H1 (cell line): ENCODE results near the gene MCEE. TPM values are rescaled to one million over a fixed set of nuclear protein-coding genes. Genes with fewer than 3 reads are reported as not detected.

ENCODE experiments used
- CTCF ChIA-PET: fragments of 300-600 bp; sonication (Branson Sonifier 250); formaldehyde crosslinking; loops from one replicate; lab custom pipeline; 2021; ENCODE audit not compliant: partially characterized antibody; lab: Charles Lee
- POLR2A ChIA-PET: fragments of 300-600 bp; sonication (Branson Sonifier 250); formaldehyde crosslinking; loops from one replicate; lab custom pipeline; 2021; ENCODE audit warnings: inconsistent platforms; ENCODE audit not compliant: partially characterized antibody; lab: Charles Lee
- DNase-seq, 2 experiments: peaks; one replicate each; pipeline versions ENCODE4 v3.0.0 to v3.0.0-alpha.2; 2010 to 2022; ENCODE audit warnings: low spot score in 2 of 2, low read depth in 1 of 2, mixed read lengths in 1 of 2
- FAIRE-seq: peaks from 2 replicates; lab custom pipeline; 2011; peaks lifted over from hg19 to GRCh38; lab: Jason Lieb, UNC
- H2AFZ ChIP-seq: 2 replicates; pipeline ENCODE4 v1.8.1; 2012; ENCODE audit warnings: low read length, inconsistent platforms
- H2AK5ac ChIP-seq: 2 replicates; pipeline ENCODE4 v1.6.1; 2013; ENCODE audit warnings: low read depth, low read length
- H2BK120ac ChIP-seq: replicated peaks from 2 replicates; pipeline ENCODE3; 2013; ENCODE audit warnings: low read depth, low read length, inconsistent platforms
- H2BK12ac ChIP-seq: 2 replicates; pipeline ENCODE4 v1.6.1; 2013; ENCODE audit warnings: low read depth, low read length
- H2BK15ac ChIP-seq: 2 replicates; pipeline ENCODE4 v1.6.1; 2013; ENCODE audit warnings: low read length
- H2BK20ac ChIP-seq: 2 replicates; pipeline ENCODE4 v1.6.1; 2013; ENCODE audit warnings: low read length
- H2BK5ac ChIP-seq: 2 replicates; pipeline ENCODE4 v1.6.1; 2013; ENCODE audit warnings: low read depth, low read length
- H3K14ac ChIP-seq: 2 replicates; pipeline ENCODE4 v1.6.1; 2013; ENCODE audit warnings: inconsistent platforms; ENCODE audit not compliant: insufficient read length
- H3K18ac ChIP-seq: 2 replicates; pipeline ENCODE4 v1.6.1; 2013; ENCODE audit warnings: low read length; ENCODE audit errors: extremely low read depth
- H3K23ac ChIP-seq: 2 replicates; pipeline ENCODE4 v1.6.1; 2013; ENCODE audit warnings: inconsistent platforms; ENCODE audit not compliant: insufficient read length
- H3K23me2 ChIP-seq: 2 replicates; pipeline ENCODE4 v1.6.1; 2013; ENCODE audit warnings: low read depth, low read length
- H3K27ac ChIP-seq: 2 replicates; pipeline ENCODE4 v1.6.1; 2011; ENCODE audit warnings: low read depth, low read length, inconsistent platforms
- H3K27me3 ChIP-seq, 4 experiments: replicated peaks in 1 of 4; 1 replicate in 1 of 4; 2 replicates in 3 of 4; pipeline versions ENCODE4 v1.6.1 to v1.8.1; 2011 to 2013; ENCODE audit warnings: low read length in 3 of 4, mild to moderate bottlenecking in 3 of 4, inconsistent platforms in 2 of 4, mixed read lengths in 2 of 4, moderate library complexity in 1 of 4; ENCODE audit not compliant: control insufficient read depth in 3 of 4, insufficient read depth in 3 of 4; ENCODE audit errors: extremely low read depth in 1 of 4
- H3K36me3 ChIP-seq, 4 experiments: 2 replicates each; pipeline versions ENCODE4 v1.6.1 to v1.8.1; 2011 to 2013; ENCODE audit warnings: mild to moderate bottlenecking in 4 of 4, low read length in 3 of 4, moderate library complexity in 2 of 4, control low read depth in 1 of 4, inconsistent platforms in 1 of 4; ENCODE audit not compliant: insufficient read depth in 4 of 4, control insufficient read depth in 2 of 4
- H3K4ac ChIP-seq: replicated peaks from 2 replicates; pipeline ENCODE3; 2013; ENCODE audit warnings: low read length, low read depth, mixed read lengths, inconsistent platforms; ENCODE audit not compliant: insufficient read length
- H3K4me1 ChIP-seq, 4 experiments: replicated peaks in 1 of 4; 1 replicate in 1 of 4; 2 replicates in 3 of 4; pipeline versions ENCODE4 v1.6.1 to v1.8.1; 2011 to 2013; ENCODE audit warnings: low read length in 3 of 4, inconsistent platforms in 2 of 4, mixed read lengths in 1 of 4; ENCODE audit not compliant: insufficient read depth in 4 of 4, control insufficient read depth in 3 of 4
- H3K4me2 ChIP-seq, 2 experiments: 2 replicates each; pipeline versions ENCODE4 v1.6.1 to v1.8.1; 2011 to 2013; ENCODE audit warnings: low read depth in 2 of 2, low read length in 2 of 2, control low read depth in 1 of 2, inconsistent platforms in 1 of 2, mild to moderate bottlenecking in 1 of 2; ENCODE audit not compliant: insufficient read depth in 1 of 2
- H3K4me3 ChIP-seq, 4 experiments: fragments of 200-600, 300-600 bp in 1 of 4; sonication (generic), shearing (Covaris generic), sonication (Bioruptor Twin) in 1 of 4; 2 replicates each; pipeline versions ENCODE4 v1.5.1 to v1.8.1; 2011 to 2016; ENCODE audit warnings: low read length in 4 of 4, low read depth in 3 of 4, control low read depth in 2 of 4, inconsistent platforms in 2 of 4, mild to moderate bottlenecking in 2 of 4, mixed read lengths in 1 of 4, moderate library complexity in 1 of 4; ENCODE audit not compliant: insufficient read depth in 2 of 4; ENCODE audit errors: extremely low read depth in 1 of 4
- H3K56ac ChIP-seq: replicated peaks from 2 replicates; pipeline ENCODE3; 2013; ENCODE audit warnings: low read depth, mild to moderate bottlenecking, mixed read lengths, low read length, inconsistent platforms; ENCODE audit not compliant: insufficient read length
- H3K79me1 ChIP-seq: 2 replicates; pipeline ENCODE4 v1.6.1; 2013; ENCODE audit warnings: low read depth, low read length, control low read depth
- H3K79me2 ChIP-seq, 2 experiments: 2 replicates each; pipeline versions ENCODE4 v1.6.1 to v1.8.1; 2012 to 2013; ENCODE audit warnings: low read length in 2 of 2, mild to moderate bottlenecking in 2 of 2, inconsistent platforms in 1 of 2; ENCODE audit not compliant: insufficient read depth in 2 of 2, control insufficient read depth in 1 of 2
- H3K9ac ChIP-seq, 4 experiments: replicated peaks in 1 of 4; 1 replicate in 1 of 4; 2 replicates in 3 of 4; pipeline versions ENCODE4 v1.6.1 to v1.8.1; 2011 to 2013; ENCODE audit warnings: low read depth in 3 of 4, low read length in 3 of 4, control low read depth in 2 of 4, mild to moderate bottlenecking in 2 of 4, moderate library complexity in 2 of 4, inconsistent platforms in 1 of 4; ENCODE audit errors: extremely low read depth in 1 of 4
- H3K9me3 ChIP-seq, 2 experiments: 2 replicates each; pipeline versions ENCODE4 v1.6.1 to v1.8.1; 2012 to 2013; ENCODE audit warnings: mild to moderate bottlenecking in 2 of 2, moderate library complexity in 2 of 2, control low read depth in 1 of 2, inconsistent platforms in 1 of 2, low read depth in 1 of 2, low read length in 1 of 2, mixed read lengths in 1 of 2; ENCODE audit not compliant: insufficient read depth in 2 of 2
- H4K20me1 ChIP-seq, 2 experiments: replicated peaks in 1 of 2; 2 replicates each; pipeline versions ENCODE3 to v1.8.1; 2011 to 2013; ENCODE audit warnings: inconsistent platforms in 2 of 2, low read length in 2 of 2, mild to moderate bottlenecking in 1 of 2; ENCODE audit not compliant: insufficient read depth in 2 of 2, control insufficient read depth in 1 of 2
- H4K5ac ChIP-seq: 2 replicates; pipeline ENCODE4 v1.6.1; 2013; ENCODE audit warnings: low read length, low read depth, mixed read lengths, inconsistent platforms; ENCODE audit not compliant: insufficient read length
- H4K8ac ChIP-seq: 2 replicates; pipeline ENCODE4 v1.8.0; 2013; ENCODE audit warnings: mild to moderate bottlenecking, moderate library complexity, low read length, inconsistent platforms; ENCODE audit not compliant: insufficient read depth; ENCODE audit errors: extremely low read depth
- H4K91ac ChIP-seq: replicated peaks from 2 replicates; pipeline ENCODE3; 2013; ENCODE audit warnings: low read length, mixed read lengths, inconsistent platforms; ENCODE audit not compliant: insufficient read length
- NRF1 ChIP-seq: IDR thresholded peaks from 2 replicates; pipeline ENCODE4 v1.6.1; 2011; ENCODE audit warnings: mild to moderate bottlenecking, low read depth, low read length, improper control_type of control experiment
- RNF2 ChIP-seq: fragments of 200-900, 300-1000 bp; sonication (generic); IDR thresholded peaks from 2 replicates; pipeline ENCODE4 v1.7.1; 2016; ENCODE audit warnings: borderline replicate concordance, low read depth, mild to moderate bottlenecking, antibody characterized with exemption, low read length; ENCODE audit not compliant: poor library complexity, severe bottlenecking; ENCODE audit errors: missing control alignments
- SP4 ChIP-seq: IDR thresholded peaks from 2 replicates; pipeline ENCODE4 v1.6.1; 2012; ENCODE audit warnings: low read length, inconsistent platforms
- TAF7 ChIP-seq: optimal IDR thresholded peaks from 2 replicates; pipeline ENCODE3; 2011; ENCODE audit warnings: low read depth, mild to moderate bottlenecking, inconsistent platforms, low read length, moderate library complexity, borderline replicate concordance
- polyA plus RNA-seq, 7 experiments: library from polyadenylated mRNA; depleted of rRNA in 3 of 7; stranded (reverse) in 5 of 7; unstranded in 2 of 7; fragments of >200 nt in 5 of 7; fragments of 200-250 nt in 2 of 7; gene quantifications; 1 replicate in 5 of 7; 2 replicates in 1 of 7; 4 replicates in 1 of 7; pipeline versions ENCODE4 v1.2.1 to v1.2.3, GENCODE V29; 2011 to 2013; ENCODE audit warnings: missing spikeins in 2 of 7, mixed read lengths in 2 of 7
- total RNA-seq: library from RNA; stranded (reverse); fragmentation: NEBNext Ultra II Directional; extraction: Animal tissue kit (Norgen Biotek cat#: 25700); gene quantifications from 2 replicates; pipeline ENCODE4 v1.2.1, GENCODE V29; 2021

MCEE gene
- total and polyA plus RNA-seq, 2 of the 8 experiments (the other 6 are each of a cell fraction or from before 2014, with no cell fraction given): 7.3 to 14.1 TPM

DNA sequence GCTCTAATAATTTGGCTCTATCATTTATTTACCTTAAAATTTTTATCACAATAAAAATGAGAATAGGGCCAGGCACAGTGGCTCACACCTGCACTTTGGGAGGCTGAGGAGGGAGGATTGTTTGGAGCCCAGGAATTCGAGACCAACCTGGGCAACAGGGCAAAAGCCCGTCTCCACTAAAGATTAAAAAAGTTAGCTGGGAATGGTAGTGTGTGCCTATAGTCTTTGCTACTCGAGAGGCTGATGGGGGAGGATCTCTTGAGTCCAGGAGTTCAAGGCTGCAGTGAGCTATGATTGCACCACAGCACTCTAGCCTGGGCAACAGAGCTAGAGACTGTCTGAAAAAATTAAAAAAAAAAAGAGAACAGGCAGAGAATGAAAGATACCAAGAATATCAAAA is 6.1 kb upstream of the MCEE start (continued):
- TF ChIP-seq TAF7: no peak

DNA sequence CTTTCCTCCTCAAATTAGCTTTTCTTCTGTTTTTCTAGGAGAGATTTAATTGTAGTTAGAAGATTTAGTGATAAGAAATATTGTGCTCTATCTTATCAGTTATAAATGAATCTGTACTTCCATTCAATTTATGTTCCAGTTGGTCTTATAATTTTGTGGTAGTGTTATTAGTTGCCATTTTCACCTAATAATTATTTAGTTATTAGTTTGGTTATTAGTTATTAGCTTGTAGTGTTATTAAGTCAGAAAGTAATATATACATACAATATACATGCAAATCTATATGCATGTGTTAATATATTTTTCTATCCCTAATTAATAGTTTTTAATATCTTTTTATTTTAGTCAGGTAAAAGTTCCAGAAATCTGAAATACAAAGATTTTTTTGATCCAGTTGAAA is 3.6 kb upstream of the MCEE start:
- no peak overlapping the region for H3K56ac ChIP-seq
- H3K79me1 ChIP-seq: no peaks in the 10 kb centered on the region; the same call in 1 of the 2 replicates
- H3K9ac ChIP-seq: no peak overlapping the region
- H4K5ac ChIP-seq: no peak overlapping the region
- peaks cover 0 to 35% of the 10 kb centered on the region in 2 experiments; a peak in 3 of 4 replicates for H3K79me2 ChIP-seq
- no peaks in the 10 kb centered on the region for H3K9me3 ChIP-seq
- no peak overlapping the region for H2AFZ ChIP-seq
- H3K27me3 ChIP-seq: no peaks in the 10 kb centered on the region
- no peak overlapping the region for H3K4me3 ChIP-seq
- no peak overlapping the region for H3K23ac ChIP-seq
- no peak overlapping the region for H3K14ac ChIP-seq
- no peak overlapping the region for H2BK120ac ChIP-seq
- H3K4me1 ChIP-seq: no peaks in the 10 kb centered on the region
- no peak overlapping the region for H3K27ac ChIP-seq
- no peak for FAIRE-seq
- no peak overlapping the region for H4K8ac ChIP-seq
- H4K20me1 ChIP-seq: peaks cover 0 to 3% of the 10 kb centered on the region in 2 experiments
- H3K4ac ChIP-seq: no peak overlapping the region
- no peak overlapping the region for H4K91ac ChIP-seq
- H3K23me2 ChIP-seq: peaks cover 5% of the 10 kb centered on the region
- H2AK5ac ChIP-seq: no peak overlapping the region
- H2BK12ac ChIP-seq: no peak overlapping the region
- no peak overlapping the region for H2BK15ac ChIP-seq
- no peak overlapping the region for H2BK5ac ChIP-seq
- TF ChIP-seq NRF1: no peak
- no peak for TF ChIP-seq RNF2
- TF ChIP-seq SP4: no peak
- TF ChIP-seq, all 59 proteins: peak for 0
- Histone ChIP-seq H3K36me3 (peaks cover 0 to 44% (median 26%) of the 10 kb centered on the region in 4 experiments; a peak in 7 of 8 replicates), H2BK20ac (no peak overlapping the region), H3K4me2 (no peak overlapping the region), H3K18ac (no peak overlapping the region)
- ChIA-PET CTCF (interaction anchor here (1.3 kb wide), 1 partner anchor 16 kb away, joined by 4 read pairs; no protein-coding TSS in a partner anchor), POLR2A (interaction anchor here (1.7 to 1.8 kb wide), 2 partner anchors 17 to 143 kb away, joined by 3 read pairs; no protein-coding TSS in a partner anchor)
- no peak for DNase-seq
